Ovary (tissue), 9 donors: ENCODE measurements around the gene SEC14L1. TPM values are rescaled to one million over a fixed set of nuclear protein-coding genes. Genes with fewer than 3 reads are reported as not detected.
A peak's percentile ranks its signal among the peaks of the same experiment; 100 is the strongest.

Experiments used
- DNase-seq, 5 donors: peaks; one replicate each; pipeline ENCODE4 v3.0.0-alpha.2; 2019 to 2020
- H3K27ac ChIP-seq, 2 donors: fragments of 200-600 bp; one replicate each; pipeline versions ENCODE4 v1.5.1 to v1.8.0; 2019 to 2022
- H3K27me3 ChIP-seq: fragments of 200-600 bp; one replicate; pipeline ENCODE4 v1.8.0; 2022
- H3K36me3 ChIP-seq: fragments of 200-600 bp; sonication (generic); one replicate; pipeline ENCODE4 v1.5.1; 2019
- H3K4me1 ChIP-seq: one replicate; pipeline ENCODE4 v1.8.1; 2013; ENCODE audit warnings: mild to moderate bottlenecking, moderate library complexity; ENCODE audit not compliant: insufficient read depth
- H3K4me3 ChIP-seq: fragments of 200-600 bp; sonication (generic); one replicate; pipeline ENCODE4 v1.5.1; 2017
- H3K9me3 ChIP-seq, 2 donors: fragments of 200-600 bp in 1 of 2; sonication (generic) in 1 of 2; one replicate each; pipeline versions ENCODE4 v1.5.1 to v1.8.1; 2013 to 2019; ENCODE audit warnings: mild to moderate bottlenecking in 1 of 2, moderate library complexity in 1 of 2
- EP300 ChIP-seq: sonication (generic); formaldehyde crosslinking; IDR thresholded peaks from one replicate; pipeline ENCODE4 v1.6.1; 2017; ENCODE audit warnings: antibody characterized with exemption
- POLR2A ChIP-seq: fragments of 450-650 bp; IDR thresholded peaks from one replicate; pipeline ENCODE4 v1.6.1; 2017; ENCODE audit warnings: antibody characterized with exemption, mild to moderate bottlenecking, moderate library complexity
- WGBS, 3 donors: extraction: QIAGEN DNeasy Blood & Tissue Kit in 1 of 3; methylation state at CpG; one replicate each; pipeline versions ENCODE4 v1.1.5 to v1.1.7; 2013 to 2017; 5-methylcytosine and 5-hydroxymethylcytosine counted together
- intact Hi-C, 4 donors: fragments of 100-400 bp; cut with DNase I; formaldehyde crosslinking; loops; one replicate each; pipeline versions ENCODE4 v1.11.0 to v1.15.1; 2022 to 2023
- polyA plus RNA-seq, 2 donors: library from polyadenylated mRNA; stranded (reverse); fragments of 200-250 nt in 1 of 2; fragments of 350-450 nt in 1 of 2; fragmentation: Illumina TruSeq in 1 of 2; extraction: RNeasy Lipid Tissue Mini Kit (QIAGEN cat#74804) in 1 of 2; gene quantifications; one replicate each; pipeline ENCODE4 v1.2.3, GENCODE V29; 2013 to 2014
- total RNA-seq, 7 donors: library from RNA; depleted of rRNA in 2 of 7; stranded (reverse); fragments of >200 nt in 2 of 7; fragmentation: NEBNext Ultra II Directional in 3 of 7; extraction: Animal tissue kit (Norgen Biotek cat#: 25700) in 3 of 7; gene quantifications; one replicate each; pipeline versions ENCODE4 v1.1.0 to v1.2.4, GENCODE V29; 2016 to 2023
- TF ChIP-seq, protein P1 (sequence below), 3 donors: fragments of 450-650 bp in 2 of 3; fragments of 200-600 bp in 1 of 3; IDR thresholded peaks; one replicate each; pipeline versions ENCODE4 v1.5.1 to v1.8.0; 2016 to 2022; ENCODE audit warnings: antibody characterized with exemption in 3 of 3, mild to moderate bottlenecking in 1 of 3
- donor health status: DM: no; HTN: no; CAD: no; lungs with moderate emphysema.
- donor health status: DM: no; HTN: no; CAD: no.
- donor health status: Bipolar disorder and iron deficiency.
- donor health status: DM: yes; HTN: yes; CAD: no.
- donor health status: DM: no; HTN: no; CAD: no.
- donor health status: DM: yes; HTN: yes; CAD: no.

SEC14L1 gene
- total and polyA plus RNA-seq, 9 donors, result 29.1 to 78.7 (median 53.7) TPM

GRCh38 chr17:77233127-77233526, 92.4 kb downstream of the SEC14L1 start:
- Histone ChIP-seq H3K4me3 (no peak overlapping the region), H3K36me3 (no peaks in the 10 kb centered on the region), H3K27me3 (no peaks in the 10 kb centered on the region), H3K9me3 (no peaks in the 10 kb centered on the region), H3K27ac (no peak overlapping the region), H3K4me1 (no peaks in the 10 kb centered on the region)
- intact Hi-C loops, result loop anchor here in 1 of 4 donors (10.0 kb wide), 1 partner anchor 58 kb away; no protein-coding TSS in a partner anchor
- TF ChIP-seq EP300, result no peak
- TF ChIP-seq, protein P1, sequence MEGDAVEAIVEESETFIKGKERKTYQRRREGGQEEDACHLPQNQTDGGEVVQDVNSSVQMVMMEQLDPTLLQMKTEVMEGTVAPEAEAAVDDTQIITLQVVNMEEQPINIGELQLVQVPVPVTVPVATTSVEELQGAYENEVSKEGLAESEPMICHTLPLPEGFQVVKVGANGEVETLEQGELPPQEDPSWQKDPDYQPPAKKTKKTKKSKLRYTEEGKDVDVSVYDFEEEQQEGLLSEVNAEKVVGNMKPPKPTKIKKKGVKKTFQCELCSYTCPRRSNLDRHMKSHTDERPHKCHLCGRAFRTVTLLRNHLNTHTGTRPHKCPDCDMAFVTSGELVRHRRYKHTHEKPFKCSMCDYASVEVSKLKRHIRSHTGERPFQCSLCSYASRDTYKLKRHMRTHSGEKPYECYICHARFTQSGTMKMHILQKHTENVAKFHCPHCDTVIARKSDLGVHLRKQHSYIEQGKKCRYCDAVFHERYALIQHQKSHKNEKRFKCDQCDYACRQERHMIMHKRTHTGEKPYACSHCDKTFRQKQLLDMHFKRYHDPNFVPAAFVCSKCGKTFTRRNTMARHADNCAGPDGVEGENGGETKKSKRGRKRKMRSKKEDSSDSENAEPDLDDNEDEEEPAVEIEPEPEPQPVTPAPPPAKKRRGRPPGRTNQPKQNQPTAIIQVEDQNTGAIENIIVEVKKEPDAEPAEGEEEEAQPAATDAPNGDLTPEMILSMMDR (IDR thresholded peaks at IDR 0.05), result no peak
- TF ChIP-seq POLR2A, result no peak
- DNase-seq, result no peak
- 91 to 93% (median 92%) methylated on average over 10 of the region's 10 CpGs for WGBS, 3 donors

- Histone ChIP-seq H3K4me3 (no peak overlapping the region), H3K9me3 (no peaks in the 10 kb centered on the region), H3K27me3 (no peaks in the 10 kb centered on the region), H3K27ac (no peak overlapping the region), H3K36me3 (no peaks in the 10 kb centered on the region), H3K4me1 (no peaks in the 10 kb centered on the region)
- TF ChIP-seq POLR2A (no peak), EP300 (no peak)
- TF ChIP-seq, protein P1 (IDR thresholded peaks at IDR 0.05), result no peak
- intact Hi-C loops, result loop anchor here in 1 of 4 donors (10.0 kb wide), 1 partner anchor 59 kb away; no protein-coding TSS in a partner anchor
- 72 to 78% (median 77%) methylated on average over 21 of the region's 21 CpGs for WGBS, 3 donors
- peak in 1 of 5 donors; percentile 41 for DNase-seq
Measured at GRCh38 chr17:77233635-77234334, 93.0 kb downstream of the SEC14L1 start.

DNA sequence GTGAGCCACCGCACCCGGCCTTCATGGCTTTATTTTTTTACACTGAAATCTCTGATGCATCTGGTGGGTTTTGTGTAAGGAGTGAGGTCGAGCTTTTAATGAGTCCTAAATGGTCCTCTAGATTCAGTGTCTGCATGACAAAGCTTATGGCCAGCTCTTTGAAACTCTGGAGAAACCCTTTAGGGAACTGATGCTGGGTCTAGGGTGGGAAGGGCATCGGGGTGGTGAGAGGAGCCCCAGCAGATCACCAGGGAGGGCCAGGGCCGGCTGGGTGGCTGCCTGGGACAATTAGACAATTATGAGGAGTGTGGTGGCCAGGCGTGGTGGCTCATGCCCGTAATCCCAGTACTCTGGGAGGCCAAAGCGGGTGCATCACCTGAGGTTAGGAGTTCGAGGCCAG, 93.9 kb downstream of the SEC14L1 start:
- H3K4me1 ChIP-seq, result no peaks in the 10 kb centered on the region
- WGBS, 3 donors, result 84 to 88% (median 86%) methylated on average over 9 of the region's 9 CpGs

GRCh38 chr17:77235370-77235941, 94.7 kb downstream of the SEC14L1 start:
- TF ChIP-seq EP300, result no peak
- TF ChIP-seq, protein P1 (IDR thresholded peaks at IDR 0.05), result no peak
- TF ChIP-seq POLR2A, result no peak
- WGBS, 3 donors, result 11 to 15% (median 11%) methylated on average over 15 of the region's 15 CpGs
- intact Hi-C loops, result loop anchor here in 1 of 4 donors (10.0 kb wide), 1 partner anchor 61 kb away; no protein-coding TSS in a partner anchor

More for the DNA sequence above, 93.9 kb downstream of the SEC14L1 start:
- intact Hi-C loops, result loop anchor here in 1 of 4 donors (10.0 kb wide), 1 partner anchor 60 kb away; no protein-coding TSS in a partner anchor
- DNase-seq, result no peak
- no peaks in the 10 kb centered on the region for H3K9me3 ChIP-seq
- H3K4me3 ChIP-seq, result no peak overlapping the region
- no peak overlapping the region for H3K27ac ChIP-seq
- TF ChIP-seq EP300 (no peak), POLR2A (no peak)
- TF ChIP-seq, protein P1 (IDR thresholded peaks at IDR 0.05), result no peak
- H3K27me3 ChIP-seq, result no peaks in the 10 kb centered on the region
- no peaks in the 10 kb centered on the region for H3K36me3 ChIP-seq

More at GRCh38 chr17:77235370-77235941, 94.7 kb downstream of the SEC14L1 start:
- Histone ChIP-seq H3K4me1 (no peaks in the 10 kb centered on the region), H3K27ac (peak overlapping the region in 1 of 2 donors; percentile 9), H3K4me3 (peak overlapping the region; percentile 13), H3K9me3 (no peaks in the 10 kb centered on the region), H3K27me3 (no peaks in the 10 kb centered on the region), H3K36me3 (no peaks in the 10 kb centered on the region)
- no peak for DNase-seq
